GM12878 (cell line): Measurements from ENCODE around the gene GYPC. TPM values are rescaled to one million over a fixed set of nuclear protein-coding genes. Genes with fewer than 3 reads are reported as not detected.

Source experiments
- ATF7 ChIP-seq: fragments of 450-650 bp; IDR thresholded peaks from 2 replicates; pipeline ENCODE4 v1.6.1; 2016; ENCODE audit warnings: low read depth, mild to moderate bottlenecking
- BHLHE40 ChIP-seq, 2 experiments: fragments of 450-650 bp in 1 of 2; IDR thresholded peaks; 2 replicates each; pipeline ENCODE4 v1.6.1; 2011 to 2017; ENCODE audit warnings: low read depth in 2 of 2, borderline replicate concordance in 1 of 2, improper control_type of control experiment in 1 of 2, low read length in 1 of 2, mild to moderate bottlenecking in 1 of 2
- CBFB ChIP-seq: IDR thresholded peaks from 2 replicates; pipeline ENCODE4 v1.6.1; 2016; ENCODE audit warnings: antibody characterized with exemption, low read depth
- CBX3 ChIP-seq: fragments of 200-600 bp; sonication (generic); IDR thresholded peaks from 2 replicates; pipeline ENCODE4 v1.6.1; 2016; ENCODE audit warnings: low read depth, borderline replicate concordance
- CHD2 ChIP-seq: IDR thresholded peaks from 2 replicates; pipeline ENCODE4 v1.6.1; 2011; ENCODE audit warnings: low read depth, low read length, improper control_type of control experiment, borderline replicate concordance
- HSF1 ChIP-seq: fragments of 150-350 bp; IDR thresholded peaks from 2 replicates; pipeline ENCODE4 v1.6.1; 2014; ENCODE audit warnings: mild to moderate bottlenecking, low read depth, low read length
- IKZF1 ChIP-seq: fragments of 450-650 bp; conservative IDR thresholded peaks from 2 replicates; pipeline ENCODE4 v1.6.1; 2017; ENCODE audit warnings: antibody characterized with exemption, mild to moderate bottlenecking
- IKZF2 ChIP-seq, 2 experiments: fragments of 450-650 bp; IDR thresholded peaks; 2 replicates each; pipeline ENCODE4 v1.6.1; 2017; ENCODE audit warnings: mild to moderate bottlenecking in 2 of 2, moderate library complexity in 2 of 2
- MLLT1 ChIP-seq: fragments of 450-650 bp; IDR thresholded peaks from 2 replicates; pipeline ENCODE4 v1.6.1; 2016; ENCODE audit warnings: mild to moderate bottlenecking
- MYB ChIP-seq: fragments of 150-350 bp; IDR thresholded peaks from 2 replicates; pipeline ENCODE4 v1.6.1; 2014; ENCODE audit warnings: mild to moderate bottlenecking, low read depth, low read length, borderline replicate concordance
- NBN ChIP-seq: fragments of 450-650 bp; IDR thresholded peaks from 2 replicates; pipeline ENCODE4 v1.6.1; 2016
- NRF1 ChIP-seq: conservative IDR thresholded peaks from 2 replicates; pipeline ENCODE4 v1.6.1; 2011; ENCODE audit warnings: mild to moderate bottlenecking, low read depth, low read length, improper control_type of control experiment
- PKNOX1 ChIP-seq: fragments of 450-650 bp; IDR thresholded peaks from 2 replicates; pipeline ENCODE4 v1.6.1; 2016; ENCODE audit warnings: mild to moderate bottlenecking
- PML ChIP-seq: IDR thresholded peaks from 2 replicates; pipeline ENCODE4 v1.6.1; 2012; ENCODE audit warnings: low read length, inconsistent platforms
- POU2F2 ChIP-seq: IDR thresholded peaks from 3 replicates; pipeline ENCODE4 v1.6.1; 2011; ENCODE audit warnings: low read depth, mild to moderate bottlenecking, low read length, borderline replicate concordance
- SUPT20H ChIP-seq: IDR thresholded peaks from 2 replicates; pipeline ENCODE4 v1.6.1; 2011; ENCODE audit warnings: low read depth, mild to moderate bottlenecking, low read length, moderate library complexity, borderline replicate concordance; ENCODE audit not compliant: control insufficient read depth
- SUZ12 ChIP-seq: fragments of 200-600 bp; sonication (generic); IDR thresholded peaks from one replicate; pipeline ENCODE4 v1.6.1; 2018; ENCODE audit warnings: antibody characterized with exemption, mild to moderate bottlenecking; ENCODE audit not compliant: unreplicated experiment
- ZBTB4 ChIP-seq: fragments of 450-650 bp; formaldehyde crosslinking; IDR thresholded peaks from 2 replicates; pipeline ENCODE4 v1.4.0; 2022; ENCODE audit warnings: mild to moderate bottlenecking, moderate library complexity
- ZNF274 ChIP-seq: IDR thresholded peaks from one replicate; pipeline ENCODE4 v1.8.0; 2011; ENCODE audit not compliant: insufficient read length, insufficient read depth
- polyA plus RNA-seq, 11 experiments: library from polyadenylated mRNA; depleted of rRNA in 4 of 11; unstranded in 6 of 11; stranded (reverse) in 5 of 11; fragments of >200 nt; fragmentation: Nextera tagmentation in 4 of 11; fragmentation: Illumina TruSeq in 1 of 11; extraction: Ambion mirVana in 4 of 11; extraction: Trizol in 1 of 11; gene quantifications; 1 replicate in 1 of 11; 2 replicates in 10 of 11; pipeline versions ENCODE4 v1.2.1 to v1.2.3, GENCODE V29; 2011 to 2016; ENCODE audit warnings: inconsistent platforms in 2 of 11, missing spikeins in 2 of 11, low read depth in 1 of 11
- total RNA-seq, 4 experiments: library from RNA; depleted of rRNA in 3 of 4; stranded (reverse); fragments of >200 nt in 3 of 4; fragmentation: Illumina TruSeq in 1 of 4; extraction: Trizol in 1 of 4; gene quantifications; 2 replicates each; pipeline versions ENCODE4 v1.2.1 to v1.2.3, GENCODE V29; 2013 to 2021

The GYPC gene
- total and polyA plus RNA-seq, 10 of the 15 experiments (the other 5 are each of a cell fraction or from before 2014, with no cell fraction given): 26.2 to 150 (median 81.4) TPM

- TF ChIP-seq HSF1: no peak
- TF ChIP-seq MYB: 0 out of 2 replicates have a peak, but pooled peaks have one; percentile 30
- 0 out of 2 replicates have a peak, but pooled peaks have one; percentile 37 for TF ChIP-seq ATF7
- TF ChIP-seq PKNOX1: peak; percentile 51; the same call in 1 of the 2 replicates
- no peak for TF ChIP-seq ZBTB4 (CRISPR knock-in tag)
- TF ChIP-seq POU2F2: 0 out of 3 replicates have a peak, but pooled peaks have one; percentile 9
- TF ChIP-seq IKZF1: peak; percentile 71
- 0 out of 2 replicates have a peak, but pooled peaks have one; percentile 52 for TF ChIP-seq CBFB
- TF ChIP-seq CHD2: 0 out of 2 replicates have a peak, but pooled peaks have one; percentile 40
- TF ChIP-seq ZNF274: no peak
- peak in 1 of 2 experiments; percentile 26; a peak in 1 of 4 replicates for TF ChIP-seq BHLHE40 (IDR thresholded peaks at IDR 0.05; ENCODE audit: borderline replicate concordance in 1 of 2, low read depth in 2 of 2, low read length in 1 of 2)
- 0 out of 2 replicates have a peak, but pooled peaks have one; percentile 45 for TF ChIP-seq NBN
- peak; percentile 83 to 86 for TF ChIP-seq IKZF2 (IDR thresholded peaks at IDR 0.05)
- TF ChIP-seq CBX3: no peak
- no peak for TF ChIP-seq SUZ12
- no peak; the same call in 1 of the 2 replicates for TF ChIP-seq PML
- no peak for TF ChIP-seq SUPT20H
- peak; percentile 91 for TF ChIP-seq MLLT1
- 0 out of 2 replicates have a peak, but pooled peaks have one; percentile 13 for TF ChIP-seq NRF1
Observed at GRCh38 chr2:126655500-126656430, at the start of gene GYPC (continued).
